ENCODE data around the gene MAD2L1. TPM values are rescaled to one million over a fixed set of nuclear protein-coding genes. Genes with fewer than 3 reads are reported as not detected.

MAD2L1 gene
- 11.7 and 39.3 TPM in 2 replicates for total RNA-seq

GRCh38 chr4:120066517-120067340 lies at the start of gene MAD2L1:
Gene MAD2L1 (minus strand): TSS chr4:120066848. CDS start chr4:120066734, 114 bp downstream.

